Endothelial cell of umbilical vein (primary cell): ENCODE measurements around the gene MAGEC3. TPM values are rescaled to one million over a fixed set of nuclear protein-coding genes. Genes with fewer than 3 reads are reported as not detected.

Experiments used
- BruUV-seq: library from RNA; stranded (reverse); fragments of 400-500 nt; replicated peaks from 2 replicates; lab custom pipeline; 2021; lab: Mats Ljungman, UMichigan
- CTCF ChIA-PET: fragments of 300-600, 350-600 bp; sonication (Branson Sonifier 250); formaldehyde crosslinking; loops from one replicate; lab custom pipeline; 2021; ENCODE audit warnings: antibody characterized with exemption, inconsistent platforms; lab: Charles Lee
- POLR2A ChIA-PET: fragments of 300-600, 350-600 bp; sonication (Branson Sonifier 250); formaldehyde crosslinking; loops from one replicate; lab custom pipeline; 2021; ENCODE audit warnings: antibody characterized with exemption, inconsistent platforms; lab: Charles Lee
- DNase-seq: peaks from one replicate; pipeline ENCODE4 v3.0.0-alpha.2; 2011; ENCODE audit warnings: low read depth, low spot score
- FAIRE-seq: peaks from 2 replicates; lab custom pipeline; 2011; peaks lifted over from hg19 to GRCh38; lab: Jason Lieb, UNC
- H2AFZ ChIP-seq: 2 replicates; pipeline ENCODE4 v1.6.0; 2012; ENCODE audit warnings: low read depth, low read length, control low read depth, inconsistent platforms
- H3K27ac ChIP-seq: 2 replicates; pipeline ENCODE4 v1.5.1; 2011; ENCODE audit warnings: low read depth, mild to moderate bottlenecking, control low read depth, low read length, moderate library complexity; ENCODE audit not compliant: insufficient read depth
- H3K27me3 ChIP-seq, 2 experiments: 2 replicates each; pipeline versions ENCODE4 v1.6.0 to v1.6.1; 2011; ENCODE audit warnings: low read length in 2 of 2, mixed read lengths in 1 of 2; ENCODE audit not compliant: control insufficient read depth in 2 of 2, insufficient read depth in 2 of 2
- H3K36me3 ChIP-seq, 2 experiments: 2 replicates in 1 of 2; 3 replicates in 1 of 2; pipeline ENCODE4 v1.5.1; 2011; ENCODE audit warnings: low read length in 2 of 2, mild to moderate bottlenecking in 1 of 2, moderate library complexity in 1 of 2; ENCODE audit not compliant: control insufficient read depth in 2 of 2, insufficient read depth in 2 of 2; ENCODE audit errors: extremely low read depth in 1 of 2
- H3K4me1 ChIP-seq: 3 replicates; pipeline ENCODE4 v1.5.1; 2011; ENCODE audit warnings: mild to moderate bottlenecking, low read length; ENCODE audit not compliant: control insufficient read depth, insufficient read depth; ENCODE audit errors: extremely low read depth
- H3K4me2 ChIP-seq: 2 replicates; pipeline ENCODE4 v1.6.1; 2011; ENCODE audit warnings: low read length, control low read depth, mixed read lengths; ENCODE audit not compliant: insufficient read depth
- H3K4me3 ChIP-seq, 3 experiments: fragments of 200-600 bp in 1 of 3; sonication (generic), shearing (Covaris generic) in 1 of 3; replicated peaks in 1 of 3; 2 replicates each; pipeline ENCODE4 v1.5.1; 2011 to 2016; ENCODE audit warnings: control low read depth in 3 of 3, low read length in 3 of 3, mild to moderate bottlenecking in 2 of 3, inconsistent platforms in 1 of 3, low read depth in 1 of 3, moderate library complexity in 1 of 3; ENCODE audit not compliant: insufficient read depth in 1 of 3
- H3K79me2 ChIP-seq: 2 replicates; pipeline ENCODE4 v1.6.0; 2012; ENCODE audit warnings: low read length, inconsistent platforms; ENCODE audit not compliant: control insufficient read depth, insufficient read depth
- H3K9ac ChIP-seq: replicated peaks from 2 replicates; pipeline ENCODE3; 2011; ENCODE audit warnings: low read length, control low read depth; ENCODE audit not compliant: insufficient read depth; ENCODE audit errors: extremely low read depth
- H3K9me1 ChIP-seq: replicated peaks from 3 replicates; pipeline ENCODE4 v1.6.0; 2011; ENCODE audit warnings: mild to moderate bottlenecking, low read length; ENCODE audit not compliant: control insufficient read depth, insufficient read depth; ENCODE audit errors: extremely low read depth
- H3K9me3 ChIP-seq: replicated peaks from 2 replicates; pipeline ENCODE4 v1.5.1; 2012; ENCODE audit warnings: low read length, inconsistent platforms; ENCODE audit not compliant: control insufficient read depth, insufficient read depth
- H4K20me1 ChIP-seq: replicated peaks from 2 replicates; pipeline ENCODE3; 2011; ENCODE audit warnings: mild to moderate bottlenecking, low read length; ENCODE audit not compliant: control insufficient read depth, insufficient read depth; ENCODE audit errors: extremely low read depth
- EZH2 ChIP-seq: IDR thresholded peaks from 2 replicates; pipeline ENCODE4 v1.6.1; 2012; ENCODE audit warnings: borderline replicate concordance, low read depth, mild to moderate bottlenecking, moderate library complexity, low read length, inconsistent platforms; ENCODE audit not compliant: severe bottlenecking
- FOS ChIP-seq: IDR thresholded peaks from 2 replicates; pipeline ENCODE4 v1.6.1; 2011; ENCODE audit warnings: mild to moderate bottlenecking, low read length, moderate library complexity, borderline replicate concordance; ENCODE audit not compliant: insufficient read depth
- GATA2 ChIP-seq: IDR thresholded peaks from 2 replicates; pipeline ENCODE4 v1.7.0; 2011; ENCODE audit warnings: low read depth, mild to moderate bottlenecking, moderate library complexity, mixed read lengths, low read length; ENCODE audit not compliant: insufficient read length, insufficient read depth
- JUN ChIP-seq: IDR thresholded peaks from 2 replicates; pipeline ENCODE4 v1.6.1; 2011; ENCODE audit warnings: borderline replicate concordance, low read depth; ENCODE audit not compliant: insufficient read length, insufficient read depth
- MYC ChIP-seq: IDR thresholded peaks from one replicate; pipeline ENCODE4 v1.6.1; 2011; ENCODE audit warnings: mild to moderate bottlenecking, low read depth, low read length
- POLR2A ChIP-seq: IDR thresholded peaks from 2 replicates; pipeline ENCODE4 v1.6.1; 2012; ENCODE audit warnings: low read depth, mild to moderate bottlenecking, control low read depth, low read length
- POLR2AphosphoS5 ChIP-seq: IDR thresholded peaks from 2 replicates; pipeline ENCODE4 v1.6.1; 2012; ENCODE audit warnings: low read depth, mild to moderate bottlenecking, control low read depth, low read length, moderate library complexity; ENCODE audit not compliant: insufficient read depth
- dilution Hi-C: fragments of 300-500 bp; cut with MboI; formaldehyde crosslinking; loops from one replicate; pipeline ENCODE4 v1.15.0; 2019; ENCODE audit warnings: low sequenced_read_pairs; ENCODE audit not compliant: extremely low pct_ligation_motif_present
- intact Hi-C: fragments of 100-400 bp; cut with micrococcal nuclease; formaldehyde crosslinking; loops from one replicate; pipeline ENCODE4 v1.10.0; 2022
- polyA plus RNA-seq, 4 experiments: library from polyadenylated mRNA; depleted of rRNA in 3 of 4; stranded (reverse) in 3 of 4; unstranded in 1 of 4; fragments of >200 nt; gene quantifications; 2 replicates each; pipeline versions ENCODE4 v1.2.1 to v1.2.3, GENCODE V29; 2011 to 2012; ENCODE audit warnings: missing spikeins in 1 of 4
- total RNA-seq: library from RNA; stranded (reverse); gene quantifications from 2 replicates; pipeline ENCODE4 v1.2.3, GENCODE V29; 2021
- TF ChIP-seq, protein P1 (sequence below), 2 donors: IDR thresholded peaks; 1 replicate in 1 of 2; 2 replicates in 1 of 2; pipeline ENCODE4 v1.5.1; 2011; ENCODE audit warnings: low read length in 2 of 2, mild to moderate bottlenecking in 2 of 2, moderate library complexity in 2 of 2, control low read depth in 1 of 2, inconsistent platforms in 1 of 2, low read depth in 1 of 2; ENCODE audit not compliant: insufficient read depth in 1 of 2; ENCODE audit errors: extremely low read depth in 1 of 2
- TF ChIP-seq, protein P2 (sequence below): IDR thresholded peaks from 2 replicates; pipeline ENCODE4 v1.6.1; 2011; ENCODE audit not compliant: insufficient read depth, insufficient read length

Gene MAGEC3
- total and polyA plus RNA-seq, 2 donors (not counting 3 experiments of a cell fraction or from before 2014, with no cell fraction given) = 0.07 TPM; not detected in 1

DNA sequence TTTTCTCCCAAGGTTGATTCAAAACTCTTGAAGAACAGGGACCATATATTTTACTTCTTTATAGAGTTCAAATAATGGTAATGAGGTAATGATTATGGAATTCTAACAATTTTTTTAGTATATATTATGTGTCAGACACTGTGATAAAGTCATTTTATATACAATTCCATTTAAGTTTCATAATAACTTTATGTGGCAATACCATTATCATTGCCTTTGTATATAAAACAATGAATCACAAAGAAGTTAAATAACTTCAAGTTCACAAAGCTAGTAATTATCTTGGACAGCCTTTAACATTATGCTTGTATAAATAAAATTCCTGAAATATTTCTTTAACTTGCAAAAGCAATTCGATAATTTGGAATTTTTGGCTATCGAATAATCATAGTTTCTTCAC is 86.2 kb downstream of the MAGEC3 start:
- no peaks in the 10 kb centered on the region for H3K27me3 ChIP-seq
- H3K27ac ChIP-seq = no peak overlapping the region
- ChIA-PET CTCF (no interaction called here), POLR2A (no interaction called here)
- intact Hi-C loops (no loop called here), dilution Hi-C loops (no loop called here)
- H3K9me1 ChIP-seq = no peaks in the 10 kb centered on the region
- no peaks in the 10 kb centered on the region for H3K4me1 ChIP-seq
- H3K4me3 ChIP-seq = no peak overlapping the region
- H3K9me3 ChIP-seq = no peaks in the 10 kb centered on the region
- DNase-seq (no peak), FAIRE-seq (no peak)
- BruUV-seq = no TSS peak
- H4K20me1 ChIP-seq = no peaks in the 10 kb centered on the region
- H3K9ac ChIP-seq = no peak overlapping the region
- H3K4me2 ChIP-seq = no peak overlapping the region
- no peaks in the 10 kb centered on the region for H3K79me2 ChIP-seq
- TF ChIP-seq EZH2 (no peak), JUN (no peak), POLR2AphosphoS5 (no peak), POLR2A (no peak), MYC (no peak), FOS (no peak), GATA2 (no peak)
- TF ChIP-seq, protein P1, sequence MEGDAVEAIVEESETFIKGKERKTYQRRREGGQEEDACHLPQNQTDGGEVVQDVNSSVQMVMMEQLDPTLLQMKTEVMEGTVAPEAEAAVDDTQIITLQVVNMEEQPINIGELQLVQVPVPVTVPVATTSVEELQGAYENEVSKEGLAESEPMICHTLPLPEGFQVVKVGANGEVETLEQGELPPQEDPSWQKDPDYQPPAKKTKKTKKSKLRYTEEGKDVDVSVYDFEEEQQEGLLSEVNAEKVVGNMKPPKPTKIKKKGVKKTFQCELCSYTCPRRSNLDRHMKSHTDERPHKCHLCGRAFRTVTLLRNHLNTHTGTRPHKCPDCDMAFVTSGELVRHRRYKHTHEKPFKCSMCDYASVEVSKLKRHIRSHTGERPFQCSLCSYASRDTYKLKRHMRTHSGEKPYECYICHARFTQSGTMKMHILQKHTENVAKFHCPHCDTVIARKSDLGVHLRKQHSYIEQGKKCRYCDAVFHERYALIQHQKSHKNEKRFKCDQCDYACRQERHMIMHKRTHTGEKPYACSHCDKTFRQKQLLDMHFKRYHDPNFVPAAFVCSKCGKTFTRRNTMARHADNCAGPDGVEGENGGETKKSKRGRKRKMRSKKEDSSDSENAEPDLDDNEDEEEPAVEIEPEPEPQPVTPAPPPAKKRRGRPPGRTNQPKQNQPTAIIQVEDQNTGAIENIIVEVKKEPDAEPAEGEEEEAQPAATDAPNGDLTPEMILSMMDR (IDR thresholded peaks at IDR 0.05; ENCODE audit: extremely low read depth in 1 of 2, insufficient read depth in 1 of 2, low read depth in 1 of 2, low read length in 2 of 2) = no peak
- TF ChIP-seq, protein P2, sequence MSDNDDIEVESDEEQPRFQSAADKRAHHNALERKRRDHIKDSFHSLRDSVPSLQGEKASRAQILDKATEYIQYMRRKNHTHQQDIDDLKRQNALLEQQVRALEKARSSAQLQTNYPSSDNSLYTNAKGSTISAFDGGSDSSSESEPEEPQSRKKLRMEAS = no peak
- H2AFZ ChIP-seq = no peak overlapping the region
- H3K36me3 ChIP-seq = no peaks in the 10 kb centered on the region
